CD4-positive, alpha-beta T cell treated with Interleukin-4 for 4 hours (primary cell): ENCODE results near the gene SLITRK2.

ENCODE experiments used
- DNase-seq: peaks from one replicate; pipeline ENCODE4 v3.0.0-alpha.2; 2020

The SLITRK2 gene

GRCh38 chrX:145817331-145818185 lies at the start of gene SLITRK2:
TSS of gene SLITRK2 (plus strand) at chrX:145817829. CDS start at chrX:145822426, 4,597 bp downstream.
- no peak for DNase-seq

- no peak for DNase-seq
These were observed 44.6 kb upstream of the SLITRK2 start for GRCh38 chrX:145773006-145773405.

GRCh38 chrX:145792281-145792680 lies 25.3 kb upstream of the SLITRK2 start:
- DNase-seq, result no peak

GRCh38 chrX:145803508-145803907 lies 14.1 kb upstream of the SLITRK2 start:
- DNase-seq, result no peak

GRCh38 chrX:145813081-145813480 lies 4.5 kb upstream of the SLITRK2 start:
- DNase-seq, result no peak

GRCh38 chrX:145816601-145817315 lies 871 bp upstream of the SLITRK2 start:
- no peak for DNase-seq

GRCh38 chrX:145818186-145819113 lies 821 bp downstream of the SLITRK2 start:
- no peak for DNase-seq

GRCh38 chrX:145820825-145821224 lies 3.2 kb downstream of the SLITRK2 start:
- DNase-seq, result no peak

- no peak for DNase-seq
These were observed 3.8 kb downstream of the SLITRK2 start for GRCh38 chrX:145821291-145821897.

- DNase-seq, result no peak
These were observed 4.4 kb downstream of the SLITRK2 start for GRCh38 chrX:145821898-145822571.

GRCh38 chrX:145823132-145823531 lies 5.5 kb downstream of the SLITRK2 start:
- no peak for DNase-seq

GRCh38 chrX:145825896-145826295 lies 8.3 kb downstream of the SLITRK2 start:
- DNase-seq, result no peak

GRCh38 chrX:145826466-145826865 lies 8.8 kb downstream of the SLITRK2 start:
- DNase-seq, result no peak

GRCh38 chrX:145832796-145833195 lies 15.2 kb downstream of the SLITRK2 start:
- no peak for DNase-seq

GRCh38 chrX:145840531-145840930 lies 22.9 kb downstream of the SLITRK2 start:
- no peak for DNase-seq

GRCh38 chrX:145843146-145843904 lies 25.7 kb downstream of the SLITRK2 start:
- no peak for DNase-seq

- DNase-seq, result no peak
These were observed 27.3 kb downstream of the SLITRK2 start for GRCh38 chrX:145844886-145845285.

- no peak for DNase-seq
These were observed 30.8 kb downstream of the SLITRK2 start for GRCh38 chrX:145848448-145848847.

GRCh38 chrX:145848857-145849256 lies 31.2 kb downstream of the SLITRK2 start:
- no peak for DNase-seq

GRCh38 chrX:145853181-145853580 lies 35.6 kb downstream of the SLITRK2 start:
- no peak for DNase-seq

GRCh38 chrX:145856181-145856580 lies 38.6 kb downstream of the SLITRK2 start:
- no peak for DNase-seq
